NCI-H2227 treated with DMSO at 0.1 percent for 48 hours (cell line): ENCODE measurements around the gene GRK4.
"Not testable (repeated sequence)": the region's sequence is repeated elsewhere in the genome, so short reads cannot be mapped to it uniquely, and the experiment has no call there.

ENCODE experiments used
- DNase-seq: peaks from one replicate; lab custom pipeline; 2025; lab: John Stamatoyannopoulos, UW

Gene GRK4

GRCh38 chr4:2930758-2931511 lies 32.4 kb upstream of the GRK4 start:
- no peak for DNase-seq

GRCh38 chr4:2931512-2932301 lies 31.7 kb upstream of the GRK4 start:
- no peak for DNase-seq

DNA sequence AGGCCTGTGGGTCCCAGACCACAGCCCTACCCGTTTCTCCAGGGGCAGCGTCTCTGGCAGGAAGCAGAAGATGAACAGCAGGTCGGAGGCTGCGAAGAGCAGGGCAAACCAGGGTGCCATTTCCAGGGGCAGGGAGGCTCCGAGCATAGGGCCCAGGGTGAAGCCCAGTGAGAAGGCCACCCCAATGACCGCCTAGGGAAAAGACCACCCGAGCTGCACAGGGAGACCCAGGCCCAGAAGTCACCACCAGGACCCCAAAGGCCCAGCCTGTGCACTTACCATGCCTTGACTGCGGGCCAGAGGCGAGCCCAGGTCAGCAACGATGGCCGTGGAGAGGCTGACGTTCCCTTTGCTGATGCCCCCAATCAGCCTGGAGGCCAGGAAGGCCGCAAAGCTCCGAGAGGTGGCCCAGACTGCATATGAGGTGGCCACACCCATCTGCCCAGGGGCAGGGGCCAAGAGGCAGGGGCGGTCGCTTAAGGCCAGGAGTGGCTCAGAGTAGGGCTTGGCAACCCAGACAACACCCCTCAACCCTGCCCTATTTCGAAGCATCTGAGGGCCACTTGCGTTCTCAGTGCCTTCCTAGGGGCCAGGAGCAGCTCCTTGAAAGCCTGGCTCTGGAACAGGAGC lies 30.9 kb upstream of the GRK4 start:
- no peak for DNase-seq

DNA sequence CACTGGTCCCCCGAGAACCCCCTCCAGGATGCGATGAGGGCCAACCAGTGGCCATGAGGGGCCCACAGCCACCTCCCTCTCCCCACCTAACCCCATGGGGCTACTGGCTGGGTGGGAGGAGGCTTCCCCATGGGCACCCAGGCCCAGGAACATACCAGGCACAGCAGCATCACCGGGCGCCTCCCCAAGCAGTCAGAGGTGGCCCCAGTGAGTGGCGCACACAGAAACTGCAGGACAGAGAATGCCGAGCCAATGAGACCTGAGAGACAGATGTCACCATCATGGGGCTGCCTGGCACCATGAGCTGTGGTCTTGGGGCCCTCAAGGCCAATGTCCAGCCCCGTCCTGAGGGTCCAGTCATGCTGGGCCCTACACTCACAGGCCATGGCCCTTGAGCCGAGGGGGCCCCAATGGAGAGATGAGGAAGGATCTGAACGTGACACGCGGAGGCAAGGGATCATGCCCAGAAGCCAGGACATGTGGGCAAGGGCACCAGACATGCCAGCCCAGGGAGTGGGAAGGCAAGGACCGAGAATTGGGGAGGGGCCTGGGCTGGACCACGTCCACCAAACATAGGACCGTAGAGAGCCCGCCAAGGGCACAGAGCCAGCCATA lies 30.3 kb upstream of the GRK4 start:
- DNase-seq = no peak

GRCh38 chr4:2933566-2934076 lies 29.8 kb upstream of the GRK4 start:
- DNase-seq = no peak

DNA sequence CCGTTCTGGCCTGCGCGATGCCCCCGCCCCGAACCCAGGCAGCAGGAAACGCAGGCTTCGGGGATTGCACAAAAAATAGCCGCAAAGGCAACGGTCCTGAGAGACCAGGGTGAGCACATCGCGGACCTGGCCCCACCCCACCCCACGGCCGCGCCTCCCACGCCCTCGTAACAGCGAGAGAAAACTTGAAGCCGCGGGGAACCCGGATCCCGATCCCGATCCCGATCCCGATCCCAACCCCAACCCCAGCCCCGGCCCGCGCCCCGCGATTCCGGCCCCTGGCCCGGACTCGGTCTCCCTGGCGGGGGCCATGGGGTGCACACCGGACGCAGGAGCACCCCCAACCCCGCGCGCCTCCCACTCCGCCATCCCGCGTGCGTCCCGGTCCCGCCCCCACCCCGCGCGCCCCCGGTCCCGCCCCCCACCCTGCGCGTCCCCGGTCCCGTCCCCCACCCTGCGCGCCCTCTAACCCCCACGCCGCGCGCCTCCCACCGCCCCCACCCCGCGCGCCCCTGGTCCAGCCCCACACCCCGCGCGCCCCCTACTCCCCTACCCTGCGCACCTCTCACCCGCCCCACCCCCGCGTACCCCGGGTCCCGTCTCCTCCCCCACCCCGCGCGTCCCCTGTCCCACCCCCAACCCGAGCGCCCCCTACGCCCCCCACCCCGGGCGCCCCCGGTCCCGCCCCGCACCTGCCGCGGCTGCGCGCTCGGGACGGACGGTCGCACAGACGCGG lies 29.1 kb upstream of the GRK4 start:
- DNase-seq = no peak

DNA sequence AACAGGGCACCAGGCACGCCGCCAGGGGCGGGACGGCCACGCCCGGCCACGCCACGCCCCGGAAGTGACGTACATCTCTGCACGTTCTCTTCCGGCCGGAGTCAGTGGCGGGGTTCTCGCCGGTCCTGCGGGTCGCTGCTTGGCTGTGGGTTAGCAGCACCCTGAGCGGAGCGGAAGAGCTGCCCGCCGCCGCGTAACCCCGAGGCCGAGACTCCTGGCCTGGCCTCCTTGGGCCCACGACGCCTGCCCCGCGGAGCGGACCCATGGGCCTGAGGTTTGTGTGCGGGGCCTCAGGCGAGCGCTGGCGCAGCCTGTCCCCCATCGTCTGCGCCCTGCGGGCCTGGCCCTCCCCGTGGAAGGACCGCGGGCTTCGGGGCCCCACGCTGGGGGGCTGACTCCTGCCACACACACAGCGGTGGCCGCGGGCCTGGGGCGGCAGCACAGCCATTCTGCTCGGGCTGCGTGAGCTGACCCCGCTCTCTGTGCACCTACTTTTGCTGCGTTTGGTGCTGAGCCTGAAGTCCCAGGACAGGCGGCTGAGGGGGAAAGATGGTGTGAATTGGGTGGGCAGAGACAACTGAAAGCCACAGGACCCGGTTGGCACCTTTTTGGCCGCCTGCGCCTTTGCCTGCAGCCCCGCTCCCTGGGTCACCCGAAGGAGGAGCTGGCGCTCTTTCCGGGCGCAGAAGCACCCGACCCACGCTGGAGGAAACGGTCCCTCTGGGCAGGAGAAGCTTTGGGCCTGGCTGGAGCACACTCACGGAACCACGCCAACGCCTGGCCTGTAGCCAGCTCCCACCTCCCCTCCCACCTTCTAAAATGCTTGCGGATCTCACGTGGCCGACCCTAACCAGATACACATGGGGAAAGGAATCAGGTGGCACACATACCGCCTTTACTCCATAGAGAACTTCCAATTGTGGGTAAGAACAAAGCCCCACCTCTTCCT lies 28.3 kb upstream of the GRK4 start:
- peak; percentile 75 for DNase-seq

DNA sequence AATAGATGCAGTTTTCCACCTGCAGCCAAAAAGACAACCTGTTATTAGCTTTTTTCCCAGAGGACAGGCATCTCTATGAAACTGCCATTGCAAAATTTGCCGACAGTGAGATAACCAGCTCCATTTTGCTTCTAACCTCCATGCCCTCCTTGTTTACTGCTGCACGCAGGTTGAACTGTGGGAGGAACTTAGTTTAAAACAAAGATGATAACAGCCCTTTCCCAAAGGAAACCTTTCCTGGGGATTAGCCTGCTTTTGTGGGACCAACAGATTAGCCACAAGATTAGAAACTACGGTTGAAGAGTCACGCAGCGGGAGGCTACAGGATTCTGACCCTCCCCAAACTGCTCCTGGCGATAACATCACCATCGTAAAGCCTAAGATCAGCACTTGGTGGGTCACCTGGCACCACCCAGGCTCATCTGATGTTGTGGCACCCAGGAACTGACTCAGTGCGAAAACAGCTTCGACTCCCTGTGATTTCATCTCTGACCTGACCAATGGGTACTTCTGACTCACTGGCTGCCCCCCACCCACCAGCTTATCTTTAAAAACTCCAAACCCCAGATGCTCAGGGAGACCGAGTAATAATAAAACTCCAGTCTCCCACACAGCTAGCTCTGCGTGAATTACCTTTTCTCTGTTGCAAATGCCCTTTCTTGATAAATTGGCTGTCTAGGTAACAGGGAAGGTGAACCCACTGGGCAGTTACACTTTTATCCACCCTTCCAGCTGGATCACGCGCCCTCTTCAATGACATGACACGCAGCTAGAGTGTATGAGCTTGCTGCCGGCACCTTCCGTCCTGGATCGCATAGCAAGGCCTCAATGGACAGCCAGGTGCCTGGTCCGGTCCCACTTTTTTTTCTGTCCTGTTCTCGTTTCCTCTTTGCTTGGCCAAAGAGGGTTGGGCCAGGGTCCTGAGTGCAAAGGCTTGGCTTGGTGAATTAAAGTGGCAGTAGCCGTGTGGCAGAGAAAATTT lies 27.3 kb upstream of the GRK4 start:
- no peak for DNase-seq

GRCh38 chr4:2936773-2937145 lies 26.6 kb upstream of the GRK4 start:
- no peak for DNase-seq

DNA sequence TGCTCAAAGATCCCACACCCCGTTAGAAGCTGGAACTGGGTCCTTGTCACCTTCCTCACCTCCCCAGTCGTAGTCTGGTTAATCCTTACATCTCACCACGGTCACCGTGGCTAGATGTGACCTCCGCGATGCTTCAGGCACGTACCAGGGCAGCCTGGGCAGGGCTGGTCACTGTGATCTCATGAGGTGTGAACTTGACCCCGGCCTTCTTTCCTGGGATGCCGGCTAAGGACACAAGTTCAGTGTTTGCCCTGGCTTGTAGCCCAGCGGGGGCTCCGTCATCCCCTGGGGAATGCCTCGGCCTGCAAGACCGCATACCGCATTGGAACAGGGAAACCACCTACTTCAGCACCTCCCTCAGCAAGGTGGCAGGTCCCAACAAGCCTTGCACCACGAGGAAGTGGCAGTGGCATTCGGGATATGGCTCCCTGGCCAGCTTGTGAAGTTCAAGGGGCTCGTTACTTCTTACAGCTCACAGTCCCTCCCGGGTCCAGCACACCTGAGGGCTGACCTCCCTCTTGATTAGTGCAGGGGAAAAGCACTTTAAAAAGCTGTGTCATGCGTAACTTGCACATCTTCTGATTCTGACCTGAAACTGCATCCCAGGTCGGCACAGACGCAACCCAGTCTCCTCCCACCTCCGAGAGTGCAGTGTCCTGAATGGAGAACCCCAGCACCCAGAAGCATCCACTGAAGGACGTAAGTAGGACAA lies 26.1 kb upstream of the GRK4 start:
- no peak for DNase-seq

DNA sequence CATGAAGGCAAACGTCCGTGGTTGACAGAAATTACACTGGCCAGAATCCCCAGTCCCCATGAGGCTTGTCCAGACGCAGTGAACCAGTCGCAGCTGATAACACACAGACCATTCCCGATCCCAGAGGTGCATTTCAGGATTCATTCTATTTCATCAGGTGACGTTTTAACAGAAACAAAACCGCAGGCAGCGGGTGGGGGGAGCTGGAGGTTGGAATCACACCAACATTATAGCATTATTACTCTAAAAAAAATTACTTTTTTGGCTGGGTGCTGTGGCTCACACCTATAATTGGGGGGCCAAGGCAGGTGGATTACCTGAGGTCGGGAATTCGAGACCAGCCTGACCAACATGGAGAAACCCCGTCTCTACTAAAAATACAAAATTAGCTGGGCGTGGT lies 25.4 kb upstream of the GRK4 start:
- no peak for DNase-seq

GRCh38 chr4:2938411-2938810 lies 25.0 kb upstream of the GRK4 start:
- DNase-seq = not testable (repeated sequence)

DNA sequence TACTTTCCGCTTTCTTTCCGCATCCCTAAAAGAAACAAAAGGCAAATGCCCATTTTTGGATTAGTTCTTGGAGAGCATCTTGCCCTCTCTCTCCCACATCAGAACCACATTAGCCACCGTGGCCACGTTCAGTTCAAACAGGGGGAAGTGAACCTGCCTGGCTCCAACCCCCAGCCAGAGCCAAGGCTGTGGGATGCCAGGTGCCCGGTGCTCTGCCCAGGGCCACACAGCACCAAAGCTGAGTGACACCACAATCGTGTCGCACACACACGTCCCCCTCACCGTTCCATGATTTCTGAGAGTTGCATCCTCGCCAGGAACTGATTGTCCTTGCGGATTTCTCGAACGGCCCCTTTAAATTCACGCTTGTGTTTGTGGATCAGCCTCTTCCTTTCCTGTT lies 24.5 kb upstream of the GRK4 start:
- no peak for DNase-seq

- DNase-seq = no peak
Observed at GRCh38 chr4:2939383-2940243, 23.8 kb upstream of the GRK4 start.

DNA sequence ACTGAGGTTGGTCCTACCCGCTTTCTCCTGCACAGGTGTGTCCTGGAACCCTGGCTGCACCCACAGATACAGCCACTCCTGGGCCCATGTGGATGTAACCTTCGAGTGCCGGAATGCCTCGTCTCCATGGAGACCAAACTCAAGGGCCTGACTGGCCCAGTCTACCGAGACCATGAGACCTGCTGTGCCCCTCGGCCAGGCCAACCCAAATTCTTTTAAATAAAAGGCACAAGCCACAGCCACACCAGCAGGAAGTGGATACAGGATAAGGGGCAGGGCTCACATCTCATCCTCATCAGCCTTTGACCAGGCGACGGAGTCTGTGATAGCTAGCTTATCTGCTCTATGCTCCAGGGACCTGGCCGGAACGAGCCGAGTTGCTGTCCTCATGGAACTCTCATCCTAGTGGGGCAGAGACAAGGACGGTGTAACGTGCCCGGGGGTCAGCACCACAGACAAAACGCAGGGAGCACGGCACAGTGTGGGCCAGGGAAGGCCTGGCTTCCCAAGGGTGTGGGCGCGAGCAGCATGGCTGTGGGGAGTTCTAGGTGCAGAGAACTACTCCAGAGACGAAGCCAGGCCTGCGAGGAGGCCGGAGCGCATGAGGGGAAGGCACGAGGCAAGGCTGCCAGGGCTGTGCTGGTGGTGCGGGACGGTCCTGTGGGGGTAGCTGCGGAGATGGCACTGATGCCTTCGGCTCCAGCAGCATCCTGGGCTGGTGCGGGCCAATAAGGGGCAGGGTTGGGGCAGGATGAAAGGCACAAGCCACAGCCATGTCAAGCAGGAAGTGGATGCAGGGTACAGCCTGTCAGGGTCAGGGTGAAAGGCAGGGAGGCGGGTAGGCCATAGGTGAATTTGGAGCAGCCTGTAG lies 22.9 kb upstream of the GRK4 start:
- no peak for DNase-seq

DNA sequence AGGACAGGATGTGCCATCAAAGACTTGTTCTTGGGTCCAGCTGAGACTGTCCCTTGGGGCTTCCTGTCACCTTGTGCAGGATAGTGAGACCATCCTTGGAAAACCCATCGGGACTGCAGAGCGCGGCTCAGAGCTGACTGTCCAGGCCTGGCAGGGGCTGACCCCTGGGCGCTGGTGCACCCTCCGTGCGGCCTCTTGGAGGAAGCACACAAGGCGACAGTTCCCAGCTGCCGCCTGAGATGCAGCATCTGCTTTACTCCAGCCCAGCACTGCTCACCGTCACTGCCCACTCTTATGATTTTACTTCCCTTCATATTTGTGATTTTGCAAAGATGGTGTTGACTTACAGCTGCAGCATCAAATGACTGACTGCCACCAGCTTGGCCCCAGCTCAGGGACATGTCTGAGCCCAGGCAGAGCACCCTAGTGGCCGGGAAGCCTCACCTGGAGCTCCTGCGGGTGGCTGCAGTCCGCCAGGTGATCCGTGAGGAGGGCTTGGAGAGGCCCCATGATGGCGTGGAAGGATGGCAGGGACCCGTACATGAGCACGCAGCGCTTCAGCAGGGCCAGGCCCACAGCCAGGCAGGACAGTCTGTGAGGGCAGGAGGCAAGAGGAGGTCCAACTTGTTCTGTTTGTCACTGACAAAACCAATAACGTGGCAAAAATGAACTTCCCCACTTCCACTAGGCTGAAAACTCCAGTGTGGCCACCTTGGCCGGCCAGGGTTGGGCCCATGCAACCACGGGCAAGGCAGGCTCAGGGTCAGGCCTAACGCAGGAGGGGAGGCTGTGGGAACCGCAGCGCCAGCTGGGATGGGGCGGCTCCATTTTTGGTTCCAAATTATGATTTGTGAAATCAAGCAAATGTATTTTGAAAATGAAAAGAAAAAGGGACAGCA lies 22.0 kb upstream of the GRK4 start:
- DNase-seq = no peak
